ENCODE measurements around the gene PPIL1.

The PPIL1 gene

GRCh38 chr6:36857325-36857724 is 17.3 kb downstream of the PPIL1 start:
- no peak overlapping the region for H2AFZ ChIP-seq (ENCODE audit: low read depth)
- peaks cover 20% of the 10 kb centered on the region for H3K79me2 ChIP-seq (ENCODE audit: insufficient read depth, low read depth)
- no peak for TF ChIP-seq CTCF (conservative IDR thresholded peaks at IDR 0.05; ENCODE audit: low read depth, low read length)
- no peak overlapping the region for H3K27ac ChIP-seq
- no peaks in the 10 kb centered on the region for H3K27me3 ChIP-seq (ENCODE audit: insufficient read depth, low read depth)
- no peaks in the 10 kb centered on the region for H4K20me1 ChIP-seq (ENCODE audit: insufficient read depth)
- H3K36me3 ChIP-seq (ENCODE audit: insufficient read depth): peaks cover 7% of the 10 kb centered on the region; the same call in 1 of the 2 replicates
- H3K9ac ChIP-seq: no peak overlapping the region
- no peak overlapping the region for H3K4me3 ChIP-seq (IDR thresholded peaks at IDR 0.05; ENCODE audit: insufficient read depth, low read depth, low read length)
- H3K4me1 ChIP-seq (ENCODE audit: low read depth, poor library complexity, severe bottlenecking): peaks cover 17% of the 10 kb centered on the region
- no peak overlapping the region for H3K4me2 ChIP-seq

- Histone ChIP-seq H3K4me3 (IDR thresholded peaks at IDR 0.05; ENCODE audit: insufficient read depth, low read depth, low read length) (no peak overlapping the region), H3K4me1 (ENCODE audit: low read depth, poor library complexity, severe bottlenecking) (peaks cover 6% of the 10 kb centered on the region), H3K9ac (no peak overlapping the region), H4K20me1 (ENCODE audit: insufficient read depth) (no peaks in the 10 kb centered on the region), H2AFZ (ENCODE audit: low read depth) (no peak overlapping the region), H3K36me3 (ENCODE audit: insufficient read depth) (peaks cover 7% of the 10 kb centered on the region; the same call in 1 of the 2 replicates), H3K27me3 (ENCODE audit: insufficient read depth, low read depth) (no peaks in the 10 kb centered on the region), H3K79me2 (ENCODE audit: insufficient read depth, low read depth) (peaks cover 20% of the 10 kb centered on the region), H3K27ac (no peak overlapping the region), H3K4me2 (no peak overlapping the region)
- no peak for TF ChIP-seq CTCF (conservative IDR thresholded peaks at IDR 0.05; ENCODE audit: low read depth, low read length)
These were observed 18.3 kb downstream of the PPIL1 start for GRCh38 chr6:36856277-36856676.

DNA sequence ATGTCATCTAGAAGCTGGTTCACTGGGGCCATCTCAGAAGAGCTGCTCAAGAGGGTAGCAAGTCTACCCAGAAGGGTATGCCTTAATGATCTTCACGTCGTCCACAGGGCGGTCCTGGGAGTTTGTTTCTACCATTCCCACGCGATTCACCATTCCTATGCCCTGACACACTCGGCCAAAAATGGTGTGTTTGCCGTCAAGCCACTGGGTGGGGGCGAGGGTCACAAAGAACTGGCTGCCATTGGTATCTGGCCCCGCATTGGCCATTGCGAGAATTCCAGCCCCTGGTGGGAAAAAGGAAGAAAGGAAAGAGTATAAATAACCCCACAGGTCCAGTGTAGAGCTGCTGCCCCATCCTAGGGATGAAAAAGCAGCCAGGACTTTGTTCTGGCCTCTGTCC is 18.9 kb downstream of the PPIL1 start:
- H3K4me1 ChIP-seq (ENCODE audit: low read depth, poor library complexity, severe bottlenecking): peaks cover under 1% of the 10 kb centered on the region
- no peak overlapping the region for H3K4me3 ChIP-seq (IDR thresholded peaks at IDR 0.05; ENCODE audit: insufficient read depth, low read depth, low read length)
- no peak overlapping the region for H2AFZ ChIP-seq (ENCODE audit: low read depth)
- peaks cover 17% of the 10 kb centered on the region for H3K79me2 ChIP-seq (ENCODE audit: insufficient read depth, low read depth)
- H3K27me3 ChIP-seq (ENCODE audit: insufficient read depth, low read depth): no peaks in the 10 kb centered on the region
- H3K27ac ChIP-seq: no peak overlapping the region
- no peak overlapping the region for H3K9ac ChIP-seq
- no peak overlapping the region for H3K4me2 ChIP-seq
- H3K36me3 ChIP-seq (ENCODE audit: insufficient read depth): peaks cover 7% of the 10 kb centered on the region; the same call in 1 of the 2 replicates
- H4K20me1 ChIP-seq (ENCODE audit: insufficient read depth): no peaks in the 10 kb centered on the region
- TF ChIP-seq CTCF (conservative IDR thresholded peaks at IDR 0.05; ENCODE audit: low read depth, low read length): no peak

- Histone ChIP-seq H3K79me2 (ENCODE audit: insufficient read depth, low read depth) (no peaks in the 10 kb centered on the region), H3K36me3 (ENCODE audit: insufficient read depth) (peaks cover 7% of the 10 kb centered on the region; the same call in 1 of the 2 replicates), H3K9ac (no peak overlapping the region), H3K27ac (no peak overlapping the region), H3K27me3 (ENCODE audit: insufficient read depth, low read depth) (no peaks in the 10 kb centered on the region), H3K4me1 (ENCODE audit: low read depth, poor library complexity, severe bottlenecking) (no peaks in the 10 kb centered on the region), H3K4me3 (IDR thresholded peaks at IDR 0.05; ENCODE audit: insufficient read depth, low read depth, low read length) (no peak overlapping the region), H4K20me1 (ENCODE audit: insufficient read depth) (no peaks in the 10 kb centered on the region), H3K4me2 (no peak overlapping the region), H2AFZ (ENCODE audit: low read depth) (no peak overlapping the region)
- no peak for TF ChIP-seq CTCF (conservative IDR thresholded peaks at IDR 0.05; ENCODE audit: low read depth, low read length)
These were observed 21.3 kb downstream of the PPIL1 start for GRCh38 chr6:36853325-36853724.
